Measurements from ENCODE around the gene KCNAB1.

DNA sequence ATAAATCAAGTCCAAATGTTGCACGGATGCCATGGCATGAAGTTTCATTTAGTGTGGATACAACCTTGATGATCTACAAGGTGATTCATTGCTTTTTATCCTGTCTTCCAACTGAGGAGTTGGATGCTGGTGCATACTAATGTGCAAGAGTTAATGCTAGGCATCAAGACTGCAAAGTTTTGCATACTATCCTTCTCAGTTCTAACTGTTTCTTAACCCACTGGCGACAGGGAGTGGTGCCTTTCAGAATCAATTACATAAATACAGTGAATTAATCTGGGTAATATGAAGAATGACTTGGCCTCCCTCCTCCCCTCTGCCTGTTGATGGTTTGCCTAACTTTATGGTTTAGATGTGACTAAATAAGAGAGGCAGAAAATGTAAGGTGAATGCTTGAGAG, 43.5 kb downstream of the KCNAB1 start:
- no peak for TF ChIP-seq CTCF (conservative IDR thresholded peaks at IDR 0.05; ENCODE audit: low read length)
- TF ChIP-seq EZH2phosphoT487 (IDR thresholded peaks at IDR 0.05; ENCODE audit: borderline replicate concordance) = no peak

Data from Loucy (cell line).